Naive thymus-derived CD4-positive, alpha-beta T cell (primary cell): ENCODE data around the gene SERPINE2. TPM values are rescaled to one million over a fixed set of nuclear protein-coding genes. Genes with fewer than 3 reads are reported as not detected.

Experiments used
- ATAC-seq: fragments of 150-1000 bp; cut with Tn5 transposase; 2 replicates; pipeline ENCODE4 v1.10.0; 2021; ENCODE audit warnings: mild to moderate bottlenecking, moderate library complexity
- CTCF ChIA-PET: fragments of 350-600 bp; sonication (Branson Sonifier 250); formaldehyde crosslinking; loops from one replicate; lab custom pipeline; 2021; ENCODE audit warnings: antibody characterized with exemption; lab: Charles Lee
- POLR2A ChIA-PET: fragments of 350-600 bp; sonication (Branson Sonifier 250); formaldehyde crosslinking; loops from one replicate; lab custom pipeline; 2021; ENCODE audit warnings: antibody characterized with exemption, inconsistent platforms; lab: Charles Lee
- DNase-seq, 9 donors: peaks; one replicate each; pipeline versions ENCODE4 v3.0.0 to v3.0.0-alpha.2; 2020 to 2022; ENCODE audit warnings: mixed read lengths in 1 of 9
- H3K27ac ChIP-seq: one replicate; pipeline ENCODE4 v1.7.0; 2013; ENCODE audit warnings: mild to moderate bottlenecking, low read depth, low read length, moderate library complexity
- H3K27me3 ChIP-seq, 2 donors: one replicate each; pipeline ENCODE4 v1.7.0; 2013; ENCODE audit warnings: low read length in 2 of 2, mild to moderate bottlenecking in 2 of 2, moderate library complexity in 2 of 2; ENCODE audit not compliant: control insufficient read depth in 2 of 2, insufficient read depth in 2 of 2
- H3K36me3 ChIP-seq, 3 experiments: 1 replicate in 2 of 3; 2 replicates in 1 of 3; pipeline ENCODE4 v1.7.0; 2013; ENCODE audit warnings: low read length in 3 of 3, mild to moderate bottlenecking in 3 of 3, moderate library complexity in 1 of 3; ENCODE audit not compliant: insufficient read depth in 3 of 3, control insufficient read depth in 2 of 3
- H3K4me1 ChIP-seq, 2 donors: one replicate each; pipeline ENCODE4 v1.7.0; 2013; ENCODE audit warnings: low read length in 2 of 2, mild to moderate bottlenecking in 2 of 2, moderate library complexity in 1 of 2; ENCODE audit not compliant: control insufficient read depth in 2 of 2, insufficient read depth in 2 of 2
- H3K4me3 ChIP-seq: 2 replicates; pipeline ENCODE4 v1.7.0; 2013; ENCODE audit warnings: mild to moderate bottlenecking, low read length
- H3K9me3 ChIP-seq, 3 experiments: 1 replicate in 2 of 3; 2 replicates in 1 of 3; pipeline ENCODE4 v1.7.0; 2013; ENCODE audit warnings: low read length in 3 of 3; ENCODE audit not compliant: control insufficient read depth in 2 of 3
- H3K27ac Mint-ChIP-seq, 9 donors: one replicate each; pipeline ENCODE4 v1.8.0; 2020 to 2022; ENCODE audit warnings: mixed read lengths in 9 of 9, mild to moderate bottlenecking in 8 of 9, moderate library complexity in 5 of 9, inconsistent platforms in 2 of 9
- H3K27me3 Mint-ChIP-seq, 5 donors: one replicate each; pipeline ENCODE4 v1.8.0; 2021 to 2022; ENCODE audit warnings: mixed read lengths in 5 of 5, mild to moderate bottlenecking in 1 of 5
- H3K36me3 Mint-ChIP-seq, 5 donors: one replicate each; pipeline ENCODE4 v1.8.0; 2020 to 2022; ENCODE audit warnings: mixed read lengths in 5 of 5, mild to moderate bottlenecking in 3 of 5, inconsistent platforms in 1 of 5
- H3K4me1 Mint-ChIP-seq, 7 donors: one replicate each; pipeline ENCODE4 v1.8.0; 2020 to 2022; ENCODE audit warnings: mixed read lengths in 7 of 7, mild to moderate bottlenecking in 3 of 7, inconsistent platforms in 1 of 7
- H3K4me3 Mint-ChIP-seq, 10 donors: one replicate each; pipeline ENCODE4 v1.8.0; 2020 to 2022; ENCODE audit warnings: mild to moderate bottlenecking in 10 of 10, mixed read lengths in 10 of 10, moderate library complexity in 6 of 10, inconsistent platforms in 2 of 10
- H3K9me3 Mint-ChIP-seq, 11 donors: one replicate each; pipeline ENCODE4 v1.8.0; 2020 to 2022; ENCODE audit warnings: mixed read lengths in 11 of 11, mild to moderate bottlenecking in 4 of 11, inconsistent platforms in 1 of 11, moderate library complexity in 1 of 11
- intact Hi-C, 2 donors: fragments of 100-400 bp; cut with micrococcal nuclease; formaldehyde crosslinking; loops; one replicate each; pipeline ENCODE4 v1.15.1; 2023
- polyA plus RNA-seq, 2 donors: library from polyadenylated mRNA; unstranded; fragments of 300-500 nt; fragmentation: Illumina TruSeq; gene quantifications; one replicate each; pipeline ENCODE4 v1.2.3, GENCODE V29; 2021
- total RNA-seq, 6 experiments: library from RNA in 5 of 6; stranded (reverse) in 5 of 6; gene quantifications; 1 replicate in 5 of 6; 2 replicates in 1 of 6; pipeline ENCODE4 v1.2.3 and lab custom pipeline; 2021 to 2026

SERPINE2 gene
- total and polyA plus RNA-seq, 7 experiments from 2014 or later: 5.2 to 46.7 (median 14.7) TPM

DNA sequence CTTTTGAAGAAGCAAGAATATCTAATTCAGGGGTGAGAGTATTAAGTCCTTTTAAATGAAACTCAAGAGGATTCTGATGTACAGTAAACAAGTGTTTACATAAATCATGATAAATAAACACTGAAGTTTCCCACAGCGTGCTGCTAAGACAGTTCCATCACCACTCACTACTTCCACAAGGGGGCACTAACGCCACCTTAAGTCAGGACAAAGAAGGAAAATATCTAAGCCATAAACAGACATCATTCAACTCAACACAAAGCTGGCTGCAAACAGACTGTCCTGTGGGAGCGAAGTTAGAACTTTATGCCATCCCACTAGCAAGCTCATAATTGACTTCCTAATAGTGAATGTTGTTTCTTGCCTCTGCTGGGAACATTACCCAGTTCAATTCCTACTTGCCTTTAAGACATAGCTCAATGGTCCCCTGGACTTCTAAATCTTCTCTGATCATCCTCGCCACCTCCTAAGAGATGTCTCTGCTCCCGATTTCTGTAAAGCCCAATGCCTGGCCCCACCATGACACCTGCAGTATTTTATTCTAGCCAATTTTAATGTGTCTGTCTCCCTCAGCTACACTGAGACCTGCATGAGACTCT is 45.4 kb downstream of the SERPINE2 start:
- H3K4me3 Mint-ChIP-seq: no peak overlapping the region
- CTCF ChIA-PET: interaction anchor here (0.7 to 5.2 kb wide), 27 partner anchors 10 to 377 kb away, joined by 3 to 114 read pairs (median 5); partner anchors contain the start of gene SERPINE2
- H3K4me1 ChIP-seq: no peaks in the 10 kb centered on the region
- intact Hi-C loops: loop anchor here (1.0 to 10.0 kb wide), 9 partner anchors 23 to 1021 kb away; partner anchors contain the start of gene SERPINE2 (in 2 of the 2)
- peak; percentile 83 for ATAC-seq
- no peak overlapping the region for H3K4me3 ChIP-seq
- no peaks in the 10 kb centered on the region for H3K9me3 ChIP-seq
- H3K27ac ChIP-seq: no peak overlapping the region
- no peak overlapping the region for H3K27ac Mint-ChIP-seq
- H3K27me3 Mint-ChIP-seq: no peaks in the 10 kb centered on the region
- peak; percentile 11 to 67 (median 62) for DNase-seq
- POLR2A ChIA-PET: interaction anchor here (1.1 to 1.4 kb wide), 2 partner anchors 31 to 45 kb away, joined by 4 to 5 read pairs; partner anchors contain the start of gene SERPINE2
- H3K4me1 Mint-ChIP-seq: peaks cover 0 to 22% (median 0%) of the 10 kb centered on the region in 7 donors
- H3K36me3 ChIP-seq: peaks cover 0 to 4% (median 0%) of the 10 kb centered on the region in 3 experiments
- no peaks in the 10 kb centered on the region for H3K27me3 ChIP-seq
- H3K36me3 Mint-ChIP-seq: peaks cover 0 to 16% (median 4%) of the 10 kb centered on the region in 5 donors
- peaks cover 0 to 2% (median 0%) of the 10 kb centered on the region in 11 donors for H3K9me3 Mint-ChIP-seq

DNA sequence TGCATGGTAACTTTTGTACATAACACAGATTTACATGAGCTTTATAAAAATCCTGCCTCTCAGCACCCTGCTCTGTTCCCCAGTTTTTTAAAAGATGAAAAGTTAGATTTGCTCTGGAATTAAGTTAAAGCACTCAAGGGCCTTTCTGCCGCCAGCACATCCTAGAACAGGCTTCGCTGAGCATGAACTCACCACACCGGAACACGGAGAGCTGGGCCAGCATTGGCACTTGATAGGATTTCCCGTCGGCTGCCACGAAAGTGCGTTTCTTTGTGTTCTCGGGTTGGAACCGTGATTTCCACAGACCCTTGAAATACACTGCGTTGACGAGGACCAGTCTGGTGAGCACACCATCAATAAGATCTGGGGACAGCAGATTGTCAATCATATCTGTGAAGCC is 47.5 kb downstream of the SERPINE2 start:
- H3K4me1 Mint-ChIP-seq: peaks cover 0 to 18% (median 0%) of the 10 kb centered on the region in 7 donors
- no peak overlapping the region for H3K4me3 Mint-ChIP-seq
- H3K4me3 ChIP-seq: no peak overlapping the region
- no peaks in the 10 kb centered on the region for H3K9me3 ChIP-seq
- H3K27me3 ChIP-seq: no peaks in the 10 kb centered on the region
- peaks cover 0 to 2% (median 0%) of the 10 kb centered on the region in 11 donors for H3K9me3 Mint-ChIP-seq
- ChIA-PET POLR2A (no interaction called here), CTCF (interaction anchor here (0.9 to 5.2 kb wide), 4 partner anchors 20 to 294 kb away, joined by 3 to 114 read pairs (median 44); no protein-coding TSS in a partner anchor)
- DNase-seq: no peak
- no peaks in the 10 kb centered on the region for H3K4me1 ChIP-seq
- peaks cover 0 to 4% (median 0%) of the 10 kb centered on the region in 3 experiments for H3K36me3 ChIP-seq
- ATAC-seq: no peak
- H3K27ac ChIP-seq: no peak overlapping the region
- intact Hi-C loops: loop anchor here (5.0 to 10.0 kb wide), 3 partner anchors 133 to 1019 kb away; no protein-coding TSS in a partner anchor
- H3K27me3 Mint-ChIP-seq: peaks cover 0 to 3% (median 0%) of the 10 kb centered on the region in 5 donors
- H3K36me3 Mint-ChIP-seq: peaks cover 0 to 28% (median 3%) of the 10 kb centered on the region in 5 donors
- H3K27ac Mint-ChIP-seq: no peak overlapping the region

DNA sequence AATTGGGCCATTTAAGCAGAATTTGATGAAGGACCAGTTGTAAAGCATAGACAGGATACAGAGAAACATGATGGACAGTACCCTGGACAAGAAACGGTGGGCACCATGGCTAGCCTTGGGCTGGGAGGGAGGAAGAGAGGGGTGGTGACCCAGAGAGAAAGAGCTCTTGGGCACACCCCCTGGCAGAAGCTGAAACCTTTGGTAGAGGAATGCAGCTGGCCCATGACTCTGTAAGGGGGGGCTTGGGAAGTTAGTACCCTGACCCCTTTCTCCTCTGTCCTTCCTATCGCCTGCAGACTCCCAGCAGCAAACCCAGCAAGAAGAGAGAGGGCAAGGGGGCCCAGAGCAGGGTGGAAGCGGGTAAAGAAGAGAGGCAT is 49.2 kb downstream of the SERPINE2 start:
- H3K9me3 ChIP-seq: no peaks in the 10 kb centered on the region
- peaks cover 0 to 4% (median 0%) of the 10 kb centered on the region in 3 experiments for H3K36me3 ChIP-seq
- peaks cover 0 to 2% (median 0%) of the 10 kb centered on the region in 11 donors for H3K9me3 Mint-ChIP-seq
- intact Hi-C loops: loop anchor here (5.0 to 10.0 kb wide), 3 partner anchors 135 to 1018 kb away; no protein-coding TSS in a partner anchor
- H3K27ac ChIP-seq: no peak overlapping the region
- H3K4me3 ChIP-seq: no peak overlapping the region
- no peak overlapping the region for H3K4me3 Mint-ChIP-seq
- peaks cover 0 to 6% (median 0%) of the 10 kb centered on the region in 7 donors for H3K4me1 Mint-ChIP-seq
- no peak overlapping the region for H3K27ac Mint-ChIP-seq
- CTCF ChIA-PET: interaction anchor here (0.8 to 1.4 kb wide), 4 partner anchors 9 to 294 kb away, joined by 3 read pairs; no protein-coding TSS in a partner anchor
- peaks cover 0 to 3% (median 0%) of the 10 kb centered on the region in 5 donors for H3K27me3 Mint-ChIP-seq
- H3K27me3 ChIP-seq: no peaks in the 10 kb centered on the region
- ATAC-seq: no peak
- H3K4me1 ChIP-seq: no peaks in the 10 kb centered on the region
- POLR2A ChIA-PET: no interaction called here
- no peak for DNase-seq
- H3K36me3 Mint-ChIP-seq: peaks cover 0 to 36% (median 3%) of the 10 kb centered on the region in 5 donors

GRCh38 chr2:223989206-223989855 is 49.8 kb downstream of the SERPINE2 start:
- no peak for DNase-seq
- ChIA-PET POLR2A (no interaction called here), CTCF (interaction anchor here (0.8 to 1.4 kb wide), 3 partner anchors 9 to 295 kb away, joined by 3 read pairs; no protein-coding TSS in a partner anchor)
- Mint-ChIP-seq H3K27ac (peak overlapping the region in 1 of 9 donors; percentile 42), H3K36me3 (peaks cover 3 to 41% (median 7%) of the 10 kb centered on the region in 5 donors), H3K4me1 (peaks cover 0 to 6% (median 0%) of the 10 kb centered on the region in 7 donors), H3K4me3 (no peak overlapping the region), H3K27me3 (peaks cover 0 to 6% (median 0%) of the 10 kb centered on the region in 5 donors), H3K9me3 (peaks cover 0 to 2% (median 0%) of the 10 kb centered on the region in 11 donors)
- Histone ChIP-seq H3K4me1 (no peaks in the 10 kb centered on the region), H3K27ac (no peak overlapping the region), H3K36me3 (peaks cover 0 to 8% (median 0%) of the 10 kb centered on the region in 3 experiments), H3K9me3 (no peaks in the 10 kb centered on the region), H3K27me3 (no peaks in the 10 kb centered on the region), H3K4me3 (no peak overlapping the region)
- no peak for ATAC-seq
- intact Hi-C loops: no loop called here

DNA sequence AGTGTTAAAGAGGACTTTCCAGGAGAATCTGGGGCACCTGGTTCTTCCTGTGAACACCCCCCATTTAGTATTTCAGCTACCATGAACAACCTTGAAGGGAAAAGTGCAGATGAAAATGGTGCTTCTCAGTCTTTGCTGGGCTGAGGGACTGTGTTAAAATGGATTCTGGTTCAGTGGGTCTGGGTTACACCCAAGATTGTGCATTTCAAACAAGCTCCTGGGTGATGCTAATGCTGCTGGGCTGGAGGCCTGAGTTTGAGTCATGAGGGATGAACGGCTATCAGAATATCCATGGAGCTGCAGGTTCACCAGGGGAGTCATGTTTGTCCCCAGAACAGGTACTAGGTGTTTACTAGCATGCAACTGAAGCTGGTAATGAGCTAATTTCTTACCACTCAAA is 57.8 kb downstream of the SERPINE2 start:
- H3K4me1 ChIP-seq: no peaks in the 10 kb centered on the region
- no peak overlapping the region for H3K27ac Mint-ChIP-seq
- CTCF ChIA-PET: interaction anchor here (0.5 to 1.9 kb wide), 4 partner anchors 9 to 70 kb away, joined by 3 to 10 read pairs (median 4); no protein-coding TSS in a partner anchor
- ATAC-seq (no peak), DNase-seq (no peak)
- no peak overlapping the region for H3K4me3 Mint-ChIP-seq
- POLR2A ChIA-PET: interaction anchor here (1.2 kb wide), 1 partner anchor 11 kb away, joined by 3 read pairs; no protein-coding TSS in a partner anchor
- H3K4me1 Mint-ChIP-seq: peaks cover 0 to 2% (median 0%) of the 10 kb centered on the region in 7 donors
- H3K9me3 ChIP-seq: no peaks in the 10 kb centered on the region
- no peaks in the 10 kb centered on the region for H3K27me3 ChIP-seq
- no peak overlapping the region for H3K4me3 ChIP-seq
- no peaks in the 10 kb centered on the region for H3K9me3 Mint-ChIP-seq
- H3K27me3 Mint-ChIP-seq: peaks cover 0 to 3% (median 0%) of the 10 kb centered on the region in 5 donors
- H3K36me3 Mint-ChIP-seq: peaks cover 6 to 33% (median 12%) of the 10 kb centered on the region in 5 donors
- H3K36me3 ChIP-seq: peaks cover 0 to 10% (median 0%) of the 10 kb centered on the region in 3 experiments
- intact Hi-C loops: no loop called here
- H3K27ac ChIP-seq: no peak overlapping the region

GRCh38 chr2:223980803-223981202 is 58.3 kb downstream of the SERPINE2 start:
- Histone ChIP-seq H3K27me3 (no peaks in the 10 kb centered on the region), H3K9me3 (no peaks in the 10 kb centered on the region), H3K4me3 (no peak overlapping the region), H3K36me3 (peaks cover 0 to 10% (median 0%) of the 10 kb centered on the region in 3 experiments), H3K4me1 (no peaks in the 10 kb centered on the region), H3K27ac (no peak overlapping the region)
- H3K4me1 Mint-ChIP-seq: peaks cover 0 to 2% (median 0%) of the 10 kb centered on the region in 7 donors
- peaks cover 6 to 28% (median 12%) of the 10 kb centered on the region in 5 donors for H3K36me3 Mint-ChIP-seq
- CTCF ChIA-PET: interaction anchor here (1.0 to 1.9 kb wide), 4 partner anchors 9 to 13 kb away, joined by 3 to 10 read pairs (median 5); no protein-coding TSS in a partner anchor
- intact Hi-C loops: no loop called here
- DNase-seq (no peak), ATAC-seq (no peak)
- no peak overlapping the region for H3K4me3 Mint-ChIP-seq
- no peaks in the 10 kb centered on the region for H3K9me3 Mint-ChIP-seq
- no peak overlapping the region for H3K27ac Mint-ChIP-seq
- POLR2A ChIA-PET: interaction anchor here (0.6 kb wide), 1 partner anchor 23 kb away, joined by 3 read pairs; no protein-coding TSS in a partner anchor
- H3K27me3 Mint-ChIP-seq: peaks cover 0 to 3% (median 0%) of the 10 kb centered on the region in 5 donors
